WI38 (cell line): ENCODE measurements around the gene LIN28B.
A peak's percentile ranks its signal among the peaks of the same experiment; 100 is the strongest.

Experiments used
- H3K4me3 ChIP-seq: 2 replicates; pipeline ENCODE4 v1.5.1; 2011; ENCODE audit warnings: low read depth, mild to moderate bottlenecking, control low read depth, low read length
- CTCF ChIP-seq: IDR thresholded peaks from 2 replicates; pipeline ENCODE4 v1.5.1; 2012; ENCODE audit warnings: low read depth, mild to moderate bottlenecking, control low read depth, low read length

Gene LIN28B

GRCh38 chr6:104936766-104937535 is 20.0 kb upstream of the LIN28B start:
- TF ChIP-seq CTCF = no peak
- no peak overlapping the region for H3K4me3 ChIP-seq

GRCh38 chr6:104940238-104940892 is 16.5 kb upstream of the LIN28B start:
- H3K4me3 ChIP-seq = peak overlapping the region; percentile 47; the same call in 1 of the 2 replicates
- no peak for TF ChIP-seq CTCF

- peak overlapping the region; percentile 47 for H3K4me3 ChIP-seq
- peak; percentile 36; the same call in 1 of the 2 replicates for TF ChIP-seq CTCF
Observed at GRCh38 chr6:104940893-104941728, 15.8 kb upstream of the LIN28B start.

- TF ChIP-seq CTCF = no peak
- H3K4me3 ChIP-seq = peak overlapping the region; percentile 39
Observed at GRCh38 chr6:104941729-104942091, 15.2 kb upstream of the LIN28B start.

- no peak for TF ChIP-seq CTCF
- H3K4me3 ChIP-seq = no peak overlapping the region
Observed at GRCh38 chr6:104943781-104944180, 13.1 kb upstream of the LIN28B start.

- H3K4me3 ChIP-seq = no peak overlapping the region
- no peak for TF ChIP-seq CTCF
Observed at GRCh38 chr6:104949206-104949605, 7.7 kb upstream of the LIN28B start.
